Tibial nerve (tissue), 4 donors: ENCODE data around the gene NOTCH2. TPM values are rescaled to one million over a fixed set of nuclear protein-coding genes. Genes with fewer than 3 reads are reported as not detected.

ENCODE experiments used
- DNase-seq, 2 donors: peaks; one replicate each; pipeline ENCODE4 v3.0.0-alpha.2; 2019; ENCODE audit warnings: low spot score in 2 of 2
- H3K27ac ChIP-seq, 4 donors: fragments of 200-600 bp; sonication (generic) in 3 of 4; one replicate each; pipeline ENCODE4 v1.5.1; 2017 to 2019; ENCODE audit warnings: mild to moderate bottlenecking in 1 of 4
- H3K27me3 ChIP-seq, 2 donors: fragments of 200-600 bp; sonication (generic) in 1 of 2; one replicate each; pipeline versions ENCODE4 v1.5.1 to v1.6.0; 2017 to 2019
- H3K36me3 ChIP-seq, 3 donors: fragments of 200-600 bp; sonication (generic); one replicate each; pipeline ENCODE4 v1.5.1; 2018 to 2019
- H3K4me1 ChIP-seq, 4 donors: fragments of 200-600 bp; sonication (generic) in 3 of 4; one replicate each; pipeline ENCODE4 v1.5.1; 2017 to 2019
- H3K4me3 ChIP-seq, 4 donors: fragments of 200-600 bp; sonication (generic) in 3 of 4; one replicate each; pipeline ENCODE4 v1.5.1; 2017 to 2019; ENCODE audit warnings: mild to moderate bottlenecking in 1 of 4, moderate library complexity in 1 of 4
- H3K9me3 ChIP-seq, 4 donors: fragments of 200-600 bp; sonication (generic) in 3 of 4; one replicate each; pipeline ENCODE4 v1.5.1; 2017 to 2019
- EP300 ChIP-seq, 2 donors: sonication (generic); formaldehyde crosslinking; IDR thresholded peaks; one replicate each; pipeline ENCODE4 v1.6.1; 2017; ENCODE audit warnings: antibody characterized with exemption in 2 of 2, mild to moderate bottlenecking in 1 of 2
- POLR2A ChIP-seq, 2 donors: fragments of 450-650 bp; IDR thresholded peaks; one replicate each; pipeline ENCODE4 v1.6.1; 2017; ENCODE audit warnings: antibody characterized with exemption in 2 of 2, mild to moderate bottlenecking in 2 of 2, moderate library complexity in 2 of 2
- WGBS, 2 donors: methylation state at CpG; one replicate each; pipeline ENCODE4 v1.1.5; 2018; 5-methylcytosine and 5-hydroxymethylcytosine counted together
- total RNA-seq, 4 donors: library from RNA; depleted of rRNA; stranded (reverse); fragments of >200 nt; gene quantifications; one replicate each; pipeline ENCODE4 v1.1.0, GENCODE V29; 2016
- TF ChIP-seq, protein P1 (sequence below), 5 experiments: fragments of 200-600 bp in 3 of 5; fragments of 450-650 bp in 2 of 5; sonication (generic) in 3 of 5; IDR thresholded peaks; one replicate each; pipeline ENCODE4 v1.5.1; 2016 to 2019; ENCODE audit warnings: antibody characterized with exemption in 5 of 5, mild to moderate bottlenecking in 3 of 5, moderate library complexity in 2 of 5

Gene NOTCH2
- total RNA-seq, 4 donors from 2014 or later, result 86.7 to 110 (median 106) TPM

DNA sequence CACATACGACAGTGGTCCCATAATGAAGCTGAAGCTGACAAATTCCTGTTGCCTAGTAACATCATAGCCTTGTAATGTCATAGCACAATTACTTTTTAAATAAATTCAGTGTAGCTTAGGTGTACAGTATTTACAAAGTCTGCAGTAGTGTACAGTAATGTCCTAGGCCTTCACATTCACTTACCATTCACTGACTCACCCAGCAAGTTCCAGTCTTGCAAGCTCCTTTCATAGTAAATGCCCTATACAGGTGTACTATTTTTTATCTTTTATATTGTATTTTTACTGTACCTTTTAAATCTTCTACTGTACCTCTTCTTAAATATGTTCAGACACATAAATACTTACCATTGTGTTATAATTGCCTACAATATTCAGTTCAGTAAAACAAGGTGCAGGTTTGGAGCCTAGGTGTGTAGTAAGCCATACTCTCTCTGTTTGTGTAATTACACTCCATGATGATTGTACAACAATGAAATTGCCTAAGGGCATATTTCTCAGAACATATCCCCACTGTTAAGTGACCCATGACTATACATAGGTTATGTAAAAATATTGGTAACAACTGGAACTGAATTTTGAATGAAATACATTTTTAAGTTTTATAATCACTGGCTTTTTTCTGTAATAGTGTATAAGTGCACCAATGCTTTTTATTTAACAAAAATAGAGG lies 139.7 kb downstream of the NOTCH2 start:
- Histone ChIP-seq H3K4me3 (no peak overlapping the region), H3K4me1 (no peaks in the 10 kb centered on the region), H3K27ac (no peak overlapping the region), H3K27me3 (no peaks in the 10 kb centered on the region), H3K9me3 (peaks cover 0 to 25% (median 3%) of the 10 kb centered on the region in 4 donors), H3K36me3 (peaks cover 5 to 94% (median 18%) of the 10 kb centered on the region in 3 donors)
- no peak for TF ChIP-seq EP300 (IDR thresholded peaks at IDR 0.05)
- no peak for TF ChIP-seq POLR2A (IDR thresholded peaks at IDR 0.05)
- TF ChIP-seq, protein P1, sequence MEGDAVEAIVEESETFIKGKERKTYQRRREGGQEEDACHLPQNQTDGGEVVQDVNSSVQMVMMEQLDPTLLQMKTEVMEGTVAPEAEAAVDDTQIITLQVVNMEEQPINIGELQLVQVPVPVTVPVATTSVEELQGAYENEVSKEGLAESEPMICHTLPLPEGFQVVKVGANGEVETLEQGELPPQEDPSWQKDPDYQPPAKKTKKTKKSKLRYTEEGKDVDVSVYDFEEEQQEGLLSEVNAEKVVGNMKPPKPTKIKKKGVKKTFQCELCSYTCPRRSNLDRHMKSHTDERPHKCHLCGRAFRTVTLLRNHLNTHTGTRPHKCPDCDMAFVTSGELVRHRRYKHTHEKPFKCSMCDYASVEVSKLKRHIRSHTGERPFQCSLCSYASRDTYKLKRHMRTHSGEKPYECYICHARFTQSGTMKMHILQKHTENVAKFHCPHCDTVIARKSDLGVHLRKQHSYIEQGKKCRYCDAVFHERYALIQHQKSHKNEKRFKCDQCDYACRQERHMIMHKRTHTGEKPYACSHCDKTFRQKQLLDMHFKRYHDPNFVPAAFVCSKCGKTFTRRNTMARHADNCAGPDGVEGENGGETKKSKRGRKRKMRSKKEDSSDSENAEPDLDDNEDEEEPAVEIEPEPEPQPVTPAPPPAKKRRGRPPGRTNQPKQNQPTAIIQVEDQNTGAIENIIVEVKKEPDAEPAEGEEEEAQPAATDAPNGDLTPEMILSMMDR (IDR thresholded peaks at IDR 0.05), result no peak
- no peak for DNase-seq
- 69 to 97% methylated on average over 1 of the region's 1 CpG for WGBS, 2 donors

DNA sequence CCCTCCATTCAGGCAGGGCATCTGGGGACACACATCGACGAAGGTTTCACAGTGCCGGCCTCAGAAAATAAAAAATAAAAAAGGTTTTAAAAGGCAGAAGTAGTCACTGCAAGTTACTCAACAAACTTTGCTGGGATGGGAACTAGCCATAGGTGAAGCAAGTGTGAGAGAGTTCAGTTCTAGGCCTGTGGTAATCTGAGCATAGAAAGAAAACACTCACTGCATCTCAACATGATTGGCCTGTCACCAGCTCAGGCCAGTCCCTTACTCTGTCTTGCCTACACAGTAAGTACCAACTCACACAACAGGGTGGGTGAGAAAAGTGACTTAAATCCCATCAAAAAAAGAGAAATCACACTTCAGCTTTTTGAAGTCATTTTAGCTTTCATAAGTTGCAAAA lies 142.9 kb downstream of the NOTCH2 start:
- Histone ChIP-seq H3K4me1 (no peaks in the 10 kb centered on the region), H3K36me3 (peaks cover 7 to 94% (median 17%) of the 10 kb centered on the region in 3 donors), H3K27ac (no peak overlapping the region), H3K4me3 (no peak overlapping the region), H3K27me3 (no peaks in the 10 kb centered on the region), H3K9me3 (no peaks in the 10 kb centered on the region)
- no peak for DNase-seq
- TF ChIP-seq, protein P1 (IDR thresholded peaks at IDR 0.05), result no peak
- TF ChIP-seq POLR2A (IDR thresholded peaks at IDR 0.05) (no peak), EP300 (IDR thresholded peaks at IDR 0.05) (no peak)
- WGBS, 2 donors, result 93 to 94% methylated on average over 3 of the region's 3 CpGs

DNA sequence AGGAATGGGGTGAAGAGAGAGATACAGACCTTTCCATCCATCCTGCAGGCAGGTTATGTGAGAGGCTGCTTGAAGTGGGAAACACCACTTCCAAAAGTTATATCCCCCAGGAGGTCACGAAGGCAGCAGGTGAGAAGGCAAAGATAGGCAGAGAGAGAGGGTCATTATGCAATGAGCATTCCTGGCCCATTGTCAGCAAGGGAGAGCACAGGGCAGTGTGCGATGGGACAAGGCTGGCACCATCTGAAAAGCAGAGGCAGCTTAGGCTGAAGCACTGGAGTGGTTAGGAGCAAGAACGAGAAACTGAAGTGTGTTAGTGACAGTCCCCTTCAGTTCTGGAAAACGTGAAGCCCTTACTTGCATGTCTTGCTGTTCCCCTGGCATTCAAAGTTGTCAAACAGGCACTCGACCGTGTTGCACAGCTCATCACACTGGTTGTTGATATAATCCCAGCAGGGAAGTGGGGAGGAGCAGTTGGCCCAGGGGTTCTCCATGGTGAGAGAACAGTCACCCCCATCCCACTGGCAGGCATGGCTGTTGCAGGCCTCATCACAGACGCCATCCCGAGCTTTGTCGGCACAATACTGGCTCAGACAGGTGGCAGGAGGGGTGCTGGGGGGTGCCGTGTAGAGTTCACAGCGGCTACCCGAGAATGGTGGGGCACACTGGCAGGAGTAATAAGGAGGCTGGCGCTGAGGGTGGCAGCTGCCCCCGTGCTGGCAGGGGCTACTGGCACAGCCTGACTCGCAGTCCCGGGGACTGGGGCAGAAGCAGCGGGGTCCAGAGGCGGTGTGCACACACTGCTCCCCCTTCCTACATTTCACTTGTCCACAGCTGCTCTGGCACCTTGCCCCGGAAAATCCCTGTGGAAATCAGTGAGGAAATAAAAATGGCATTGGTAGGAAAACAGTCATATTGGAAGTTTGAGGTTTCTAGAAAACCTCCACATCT lies 144.2 kb downstream of the NOTCH2 start:
- no peaks in the 10 kb centered on the region for H3K27me3 ChIP-seq
- H3K27ac ChIP-seq, result no peak overlapping the region
- H3K4me1 ChIP-seq, result no peaks in the 10 kb centered on the region
- no peak overlapping the region for H3K4me3 ChIP-seq
- H3K9me3 ChIP-seq, result no peaks in the 10 kb centered on the region
- DNase-seq, result peak in 1 of 2 donors; percentile 21
- WGBS, 2 donors, result 85 to 86% methylated on average over 19 of the region's 19 CpGs
- H3K36me3 ChIP-seq, result peaks cover 7 to 98% (median 17%) of the 10 kb centered on the region in 3 donors
- TF ChIP-seq, protein P1 (IDR thresholded peaks at IDR 0.05), result no peak
- TF ChIP-seq EP300 (IDR thresholded peaks at IDR 0.05) (no peak), POLR2A (IDR thresholded peaks at IDR 0.05) (no peak)

DNA sequence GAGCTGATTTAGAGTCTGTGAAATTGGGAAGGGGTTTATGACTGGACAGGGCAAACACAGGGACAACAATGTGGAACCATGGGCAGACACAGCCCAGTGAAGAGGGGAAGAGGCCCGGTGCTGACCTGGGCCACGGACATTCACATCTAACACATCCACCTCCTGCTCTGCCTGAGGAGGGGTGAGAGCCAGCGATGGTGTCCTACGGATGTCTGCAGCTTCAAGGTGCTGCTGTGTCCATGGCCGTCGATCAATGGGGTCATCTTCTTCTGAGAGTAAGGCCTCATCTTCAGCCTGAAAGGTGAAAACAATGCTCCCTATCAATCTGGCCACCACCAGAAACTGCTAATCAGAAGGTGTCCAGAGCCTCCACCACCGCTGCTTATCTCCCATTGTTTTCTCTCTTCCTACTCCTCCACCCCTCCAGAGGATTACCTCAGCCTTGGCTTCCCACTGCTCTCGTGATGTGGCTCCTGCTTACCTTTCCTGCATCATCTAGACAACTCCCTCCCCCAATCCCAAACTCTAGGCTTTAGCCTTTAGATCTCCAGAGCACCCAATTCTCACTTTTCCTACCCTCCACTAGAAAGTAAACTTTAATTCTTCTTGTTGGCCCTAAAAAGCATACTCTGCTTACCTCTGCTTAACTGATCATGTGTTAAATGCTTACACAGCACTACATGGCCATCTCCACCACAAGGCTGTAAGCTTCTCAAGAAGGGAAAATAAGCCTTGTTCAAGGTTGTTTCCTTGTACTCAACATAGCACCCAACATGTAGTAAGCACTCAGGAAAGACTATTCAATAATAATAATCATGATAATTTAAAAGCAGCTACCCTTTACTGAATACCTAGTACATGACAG lies 149.1 kb downstream of the NOTCH2 start:
- no peaks in the 10 kb centered on the region for H3K9me3 ChIP-seq
- H3K4me1 ChIP-seq, result no peaks in the 10 kb centered on the region
- TF ChIP-seq EP300 (IDR thresholded peaks at IDR 0.05), result no peak
- TF ChIP-seq, protein P1 (IDR thresholded peaks at IDR 0.05), result no peak
- no peak for TF ChIP-seq POLR2A (IDR thresholded peaks at IDR 0.05)
- peaks cover 6 to 100% (median 36%) of the 10 kb centered on the region in 3 donors for H3K36me3 ChIP-seq
- H3K27me3 ChIP-seq, result no peaks in the 10 kb centered on the region
- 88% methylated on average over 8 of the region's 8 CpGs for WGBS, 2 donors
- H3K4me3 ChIP-seq, result no peak overlapping the region
- no peak for DNase-seq
- H3K27ac ChIP-seq, result no peak overlapping the region
